Measurements from ENCODE around the gene PPARGC1A.

The PPARGC1A gene

GRCh38 chr4:23774909-23775308 is 114.9 kb downstream of the PPARGC1A start:
- DNase-seq (ENCODE audit: low read depth), result no peak

GRCh38 chr4:23773884-23774636 is 115.8 kb downstream of the PPARGC1A start:
- no peak for DNase-seq (ENCODE audit: low read depth)

GRCh38 chr4:23770011-23770410 is 119.8 kb downstream of the PPARGC1A start:
- no peak for DNase-seq (ENCODE audit: low read depth)

- DNase-seq (ENCODE audit: low read depth), result no peak
Observed at GRCh38 chr4:23769406-23769805, 120.4 kb downstream of the PPARGC1A start.

- DNase-seq (ENCODE audit: low read depth), result no peak
Observed at GRCh38 chr4:23768541-23768940, 121.3 kb downstream of the PPARGC1A start.

GRCh38 chr4:23766344-23766743 is 123.5 kb downstream of the PPARGC1A start:
- DNase-seq (ENCODE audit: low read depth), result no peak

GRCh38 chr4:23763559-23763958 is 126.3 kb downstream of the PPARGC1A start:
- no peak for DNase-seq (ENCODE audit: low read depth)

- no peak for DNase-seq (ENCODE audit: low read depth)
Observed at GRCh38 chr4:23762551-23762950, 127.3 kb downstream of the PPARGC1A start.

GRCh38 chr4:23759066-23759465 is 130.8 kb downstream of the PPARGC1A start:
- no peak for DNase-seq (ENCODE audit: low read depth)

- no peak for DNase-seq (ENCODE audit: low read depth)
Observed at GRCh38 chr4:23754688-23755087, 135.2 kb downstream of the PPARGC1A start.

GRCh38 chr4:23750125-23750524 is 139.7 kb downstream of the PPARGC1A start:
- no peak for DNase-seq (ENCODE audit: low read depth)

- DNase-seq (ENCODE audit: low read depth), result no peak
Observed at GRCh38 chr4:23747281-23747735, 142.5 kb downstream of the PPARGC1A start.

GRCh38 chr4:23746672-23747071 is 143.2 kb downstream of the PPARGC1A start:
- no peak for DNase-seq (ENCODE audit: low read depth)

GRCh38 chr4:23746027-23746426 is 143.8 kb downstream of the PPARGC1A start:
- DNase-seq (ENCODE audit: low read depth), result no peak

GRCh38 chr4:23745377-23745776 is 144.5 kb downstream of the PPARGC1A start:
- DNase-seq (ENCODE audit: low read depth), result no peak

Measured in stimulated activated CD8-positive, alpha-beta memory T cell treated with anti-CD3 and anti-CD28 coated beads, Interleukin-12 subunit alpha, Interleukin-12 subunit beta, amount 100 ng/mL, for 1 hour (primary cell).